ENCODE measurements around the gene NTPCR.
"Not testable (repeated sequence)": the region's sequence is repeated elsewhere in the genome, so short reads cannot be mapped to it uniquely, and the experiment has no call there.

The NTPCR gene

DNA sequence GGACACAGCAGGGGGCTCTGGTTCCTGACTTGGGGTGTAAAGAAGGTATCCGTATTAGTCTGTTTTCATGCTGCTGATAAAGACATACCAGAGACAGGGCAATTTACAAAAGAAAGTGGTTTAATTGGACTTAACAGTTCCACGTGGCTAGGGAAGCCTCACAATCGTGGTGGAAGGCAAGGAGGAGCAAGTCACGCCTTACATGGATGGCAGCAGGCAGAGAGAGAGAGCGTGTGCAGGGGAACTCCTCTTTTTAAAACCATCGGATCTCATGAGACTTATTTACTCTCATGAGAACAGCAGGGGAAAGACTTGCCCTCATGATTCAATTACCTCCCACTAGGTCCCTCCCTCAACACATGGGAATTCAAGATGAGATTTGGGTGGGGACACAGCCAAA is 23.2 kb upstream of the NTPCR start:
- DNase-seq (ENCODE audit: low spot score) = not testable (repeated sequence)

DNA sequence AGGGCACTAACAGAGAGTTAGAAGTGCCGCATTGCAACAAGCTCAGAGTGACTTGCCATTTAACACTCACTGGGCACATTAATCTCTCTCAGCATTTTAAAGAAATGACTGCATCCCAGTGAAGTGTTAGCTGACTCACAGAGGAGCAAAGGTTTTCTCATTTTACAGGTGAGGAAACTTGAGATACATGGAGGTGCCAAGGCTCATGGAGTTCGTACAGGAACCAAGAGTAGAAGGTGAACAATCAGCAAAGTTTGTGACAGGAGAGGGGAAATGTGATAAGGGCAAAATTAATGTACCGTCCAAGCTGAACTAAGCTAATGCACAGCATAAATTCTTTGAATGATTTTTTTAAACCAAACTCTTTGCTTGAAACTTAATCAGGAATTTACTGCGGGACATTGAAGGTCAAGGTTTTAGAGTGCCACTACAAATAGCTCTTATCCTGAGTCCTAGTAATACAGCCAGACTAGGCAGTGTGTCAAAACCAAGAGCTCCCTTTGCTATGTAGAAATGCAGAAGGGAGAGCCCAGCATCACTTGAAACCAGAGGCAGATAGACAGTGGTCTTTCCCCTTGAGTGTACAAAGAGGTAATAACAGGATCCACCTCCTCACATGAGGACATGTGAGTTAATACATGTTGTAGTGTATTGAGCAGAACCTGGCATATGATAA is 22.4 kb upstream of the NTPCR start:
- DNase-seq (ENCODE audit: low spot score) = no peak

DNA sequence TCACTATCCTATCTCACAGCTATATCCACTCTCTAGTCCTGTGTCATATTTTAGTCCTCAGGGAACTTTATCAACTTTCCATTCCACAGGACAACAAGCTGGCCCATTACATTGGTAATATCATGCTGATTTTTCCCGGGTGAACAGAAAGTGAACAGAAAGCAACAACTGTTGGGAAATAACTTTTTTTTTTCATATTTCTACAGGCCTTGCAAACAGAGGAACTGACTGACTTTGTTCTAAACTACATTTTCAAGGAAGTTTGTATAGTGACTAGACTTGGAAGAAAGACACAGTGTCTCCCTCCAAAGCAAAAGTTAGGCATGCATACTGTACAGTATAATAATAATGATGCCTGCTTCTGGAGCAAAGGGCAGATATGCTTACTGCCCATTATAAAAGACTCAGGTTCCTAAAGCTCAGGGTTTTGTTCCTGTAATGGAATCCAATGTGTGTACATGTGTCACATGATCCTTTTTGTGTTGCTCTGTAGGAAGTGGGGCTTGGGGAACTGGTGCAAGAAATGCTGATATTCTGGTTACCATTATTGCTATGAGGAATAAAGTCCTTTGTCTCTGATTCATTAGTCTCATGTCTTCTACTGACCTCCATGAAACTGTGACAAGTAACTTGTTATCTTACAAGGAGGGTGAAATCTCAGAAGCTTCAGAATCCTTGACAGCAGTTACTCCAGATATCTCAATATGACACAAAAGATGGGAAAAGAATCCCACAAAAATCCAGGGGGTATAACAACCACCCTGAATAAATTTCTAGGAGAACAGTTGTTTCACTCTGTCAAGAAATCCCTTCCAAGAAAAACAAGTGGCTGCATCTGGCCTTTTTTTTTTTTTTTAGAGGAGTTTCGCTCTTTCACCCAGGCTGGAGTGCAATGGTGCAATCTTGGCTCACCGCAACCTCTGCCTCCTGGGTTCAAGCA is 17.7 kb upstream of the NTPCR start:
- no peak for DNase-seq (ENCODE audit: low spot score)

DNA sequence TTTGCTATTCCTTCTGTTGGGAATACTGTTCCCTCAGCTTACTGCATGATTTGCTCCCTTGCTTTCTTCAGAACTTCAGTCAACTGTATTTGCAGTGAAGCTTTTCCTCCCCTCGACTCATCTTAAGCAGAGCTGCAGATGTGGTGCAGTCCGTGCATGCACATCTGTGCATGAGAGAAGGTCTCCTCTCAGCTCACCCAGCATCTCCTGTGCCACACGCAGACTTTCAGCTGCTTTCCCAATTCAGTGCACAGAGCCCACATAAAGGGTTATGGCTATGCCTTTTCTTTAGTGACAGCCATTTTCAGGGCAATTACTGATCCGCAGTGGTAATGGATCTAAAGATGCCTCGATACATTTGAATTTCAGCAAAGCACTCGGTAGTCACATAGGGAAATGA is 13.5 kb upstream of the NTPCR start:
- DNase-seq (ENCODE audit: low spot score) = no peak

DNA sequence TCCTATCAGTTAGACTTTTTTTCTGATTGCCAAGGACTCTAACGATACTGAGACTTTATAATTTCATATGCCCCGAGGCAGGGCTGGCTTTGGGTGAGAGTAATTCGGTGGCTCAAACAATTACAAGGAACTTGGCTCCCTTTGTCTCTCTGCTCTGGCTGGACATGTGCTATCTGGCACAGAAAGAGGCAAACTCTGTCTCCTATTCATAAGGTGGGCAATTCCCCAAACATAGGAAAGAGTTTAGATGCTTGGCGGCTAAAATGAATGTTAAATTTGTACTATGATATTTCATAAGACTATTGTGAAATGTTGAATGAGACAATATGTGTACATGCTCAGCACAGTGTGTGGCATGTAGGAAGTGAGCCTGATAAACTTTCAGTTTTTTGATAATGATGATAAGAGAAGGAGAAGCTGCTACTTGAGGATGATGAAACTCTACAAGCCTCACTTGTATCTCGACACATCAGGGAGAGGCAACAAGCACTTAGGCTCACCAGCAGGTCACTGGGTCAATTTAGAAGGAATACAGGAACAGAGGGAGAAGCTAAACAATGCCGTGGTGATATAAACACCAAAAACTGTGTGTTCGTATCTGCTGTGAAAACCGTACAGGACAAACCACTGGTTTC is 12.6 kb upstream of the NTPCR start:
- no peak for DNase-seq (ENCODE audit: low spot score)

DNA sequence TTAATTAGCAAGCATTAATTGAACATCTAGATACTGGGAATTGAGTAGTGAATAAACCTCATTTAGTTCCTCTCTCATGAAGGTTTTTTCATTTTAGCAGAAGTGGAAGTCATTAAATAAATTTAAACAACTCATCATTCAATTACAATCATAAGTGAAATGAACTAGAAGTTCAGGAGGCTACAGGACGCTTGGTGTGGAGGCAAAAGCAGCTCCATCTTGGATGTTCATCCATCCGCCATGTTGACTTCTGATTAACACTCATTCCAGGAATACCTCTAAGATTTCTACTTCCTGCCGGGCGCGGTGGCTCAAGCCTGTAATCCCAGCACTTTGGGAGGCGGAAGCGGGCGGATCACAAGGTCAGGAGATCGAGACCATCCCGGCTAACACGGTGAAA is 11.5 kb upstream of the NTPCR start:
- DNase-seq (ENCODE audit: low spot score) = no peak

DNA sequence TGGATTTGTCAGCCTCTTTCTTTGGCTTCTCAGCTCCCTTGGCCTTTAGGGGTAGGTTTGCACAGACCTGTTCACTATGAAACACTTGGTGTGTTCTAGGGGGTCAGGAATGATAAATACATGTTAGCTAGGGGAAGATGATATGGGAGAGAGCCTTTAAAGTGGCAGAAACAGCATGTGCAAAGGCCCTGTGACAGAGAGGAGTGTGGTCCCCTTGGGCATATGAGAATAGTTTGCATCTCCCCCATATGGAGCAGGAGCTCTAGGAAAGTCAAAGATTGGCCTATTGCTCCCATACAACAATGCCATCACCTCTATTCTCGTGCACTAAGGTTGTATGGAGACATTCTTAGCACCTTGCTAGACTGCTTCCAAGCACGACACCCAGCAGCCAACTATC is 10.7 kb upstream of the NTPCR start:
- no peak for DNase-seq (ENCODE audit: low spot score)

DNA sequence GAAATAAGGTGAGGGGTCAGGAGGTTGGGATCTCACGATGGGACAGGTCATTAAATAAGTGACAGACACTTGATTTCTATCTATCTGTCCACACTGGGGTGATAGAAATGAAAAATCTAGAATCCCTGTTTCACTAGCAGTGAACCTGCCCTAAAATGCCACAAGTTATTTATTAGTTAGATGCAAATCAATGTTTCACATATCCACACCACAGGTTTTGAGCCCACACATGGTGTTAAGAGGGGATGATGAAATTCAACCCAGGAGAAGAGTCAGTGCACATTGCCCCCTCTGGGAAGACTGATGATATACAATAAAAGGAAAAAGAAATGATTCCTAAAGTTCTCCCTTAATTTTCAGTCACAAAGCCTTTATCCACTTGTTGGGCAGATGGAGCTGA is 10.1 kb upstream of the NTPCR start:
- DNase-seq (ENCODE audit: low spot score) = no peak

DNA sequence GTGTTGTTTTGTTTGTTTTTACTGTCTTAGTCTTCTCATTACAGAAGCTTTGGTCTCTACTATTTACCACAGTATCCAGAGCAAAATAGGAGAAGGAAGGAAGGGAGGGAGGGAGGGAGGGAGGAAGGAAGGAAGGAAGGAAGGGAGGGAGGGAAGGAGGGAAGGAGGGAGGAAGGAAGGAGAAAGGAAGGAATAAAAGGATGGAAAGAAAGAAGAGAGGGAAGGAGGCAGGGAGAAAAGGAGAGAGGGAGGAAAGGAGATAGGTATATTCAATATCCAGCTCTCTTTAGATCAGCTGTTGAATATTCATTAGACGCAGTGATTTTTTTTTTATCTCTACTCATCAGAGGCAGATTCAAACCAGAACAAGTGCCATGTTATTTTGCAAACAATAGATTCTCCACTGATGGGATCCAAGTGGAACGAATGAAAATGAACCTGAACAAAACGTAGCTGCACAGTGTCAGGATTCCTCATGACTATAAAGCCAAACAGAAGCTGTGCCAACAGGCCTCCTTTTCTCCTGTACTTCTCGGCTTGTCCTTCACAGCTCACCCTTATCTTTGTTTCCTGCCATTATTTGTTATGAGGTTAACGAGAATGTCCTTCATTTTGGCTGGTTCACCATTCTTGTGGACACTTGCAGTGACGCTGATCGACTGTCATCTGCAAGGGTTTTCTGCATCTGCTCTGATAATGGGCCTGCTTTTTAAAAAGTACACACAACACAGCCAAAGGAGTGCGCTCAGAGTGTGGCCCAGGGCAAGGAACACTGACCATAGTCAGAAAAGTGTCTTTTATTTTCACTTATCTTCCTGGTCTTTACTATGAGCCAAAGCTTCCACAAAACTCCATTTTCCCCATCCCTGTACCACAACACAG is 7.8 kb upstream of the NTPCR start:
- no peak for DNase-seq (ENCODE audit: low spot score)

DNA sequence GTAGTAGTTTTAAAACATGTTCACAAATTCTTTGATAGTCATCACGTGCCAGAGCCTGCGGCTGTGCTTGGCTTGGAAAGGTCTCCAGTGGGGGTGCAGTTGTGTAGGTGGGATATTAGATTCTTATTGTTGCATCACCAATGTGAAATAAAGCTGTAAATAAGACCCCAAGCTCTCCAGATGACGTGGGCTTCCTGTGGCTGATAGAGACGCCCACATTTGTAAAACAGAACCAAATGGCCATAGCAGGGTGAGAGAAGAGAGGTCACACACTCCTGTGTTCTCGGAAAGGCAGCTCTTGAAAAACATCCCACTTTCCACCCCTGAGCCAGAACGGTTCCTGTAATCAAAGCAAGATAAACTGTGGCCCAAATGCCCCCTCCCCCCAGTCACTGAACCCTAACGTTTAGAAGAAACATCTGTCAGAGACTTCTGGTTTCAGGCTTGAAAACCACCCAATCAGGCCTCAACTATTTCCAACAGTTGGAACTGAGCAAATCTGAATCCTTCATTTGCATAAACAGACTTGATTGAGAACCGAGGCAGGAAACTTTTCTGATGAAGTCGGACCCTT is 6.6 kb upstream of the NTPCR start:
- DNase-seq (ENCODE audit: low spot score) = no peak

DNA sequence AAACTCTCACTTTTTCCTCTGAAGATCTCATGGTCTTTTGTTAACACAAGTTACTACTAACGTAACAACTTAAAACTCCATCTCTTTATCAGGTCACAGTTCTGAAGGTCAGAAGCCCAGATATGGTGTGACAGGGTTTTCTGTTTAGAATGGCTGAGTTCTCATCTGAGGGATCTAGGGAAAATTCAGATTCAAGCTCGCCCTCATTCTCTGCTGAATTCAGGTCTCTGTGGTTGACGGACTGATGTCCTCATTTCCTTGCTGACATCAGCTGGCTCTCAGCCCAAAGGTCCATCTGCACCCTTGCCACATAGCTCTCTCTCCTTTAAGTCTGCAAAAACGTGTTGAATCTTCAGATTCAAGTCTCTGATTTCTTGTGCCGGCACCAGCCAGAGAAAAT is 6.1 kb upstream of the NTPCR start:
- no peak for DNase-seq (ENCODE audit: low spot score)

DNA sequence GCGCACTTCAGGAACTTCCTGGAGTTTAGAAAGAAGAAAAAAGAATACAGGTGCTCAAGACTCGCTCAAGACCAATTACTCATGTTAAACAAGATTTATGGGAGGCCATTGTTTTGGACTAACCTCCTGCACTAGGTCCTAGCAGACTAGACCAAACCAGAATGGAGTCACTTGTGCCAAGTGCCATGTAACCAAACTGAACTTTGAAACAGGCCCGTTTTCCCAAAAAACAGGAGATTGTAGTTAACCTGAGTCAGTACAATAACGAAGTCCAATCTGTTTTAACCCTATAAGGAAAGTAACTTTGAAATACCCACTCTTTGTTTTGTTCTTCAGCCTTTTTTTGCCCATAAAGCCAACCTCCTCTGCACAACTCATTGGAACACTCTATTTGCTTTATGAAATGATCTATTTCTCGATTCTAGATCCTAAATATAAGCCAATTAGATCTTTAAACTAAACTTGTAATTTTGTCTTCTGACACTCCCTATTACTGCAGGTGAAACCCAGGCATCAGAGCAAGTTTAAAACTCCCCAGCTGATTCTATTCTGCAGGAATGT is 695 bp upstream of the NTPCR start:
- no peak for DNase-seq (ENCODE audit: low spot score)

DNA sequence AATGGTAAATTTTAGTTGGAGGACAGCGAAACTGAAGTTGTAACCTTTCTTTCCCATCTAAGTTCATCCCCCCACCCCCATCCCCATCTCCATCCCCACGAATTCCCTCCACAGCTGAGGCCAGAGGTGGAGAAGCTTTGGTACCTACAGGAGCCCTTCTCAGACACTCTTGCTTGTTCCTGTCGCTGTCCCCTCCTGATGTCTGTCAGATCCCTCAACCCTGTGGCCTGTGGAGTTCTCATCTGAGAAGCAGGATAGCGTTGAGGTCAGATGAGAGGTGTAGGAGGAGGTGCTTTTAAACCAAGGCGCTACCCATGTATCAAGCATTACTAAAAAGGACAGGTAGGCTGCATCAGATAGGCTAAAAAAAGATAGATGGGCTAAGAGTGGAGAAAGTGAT is 769 bp downstream of the NTPCR start:
- no peak for DNase-seq (ENCODE audit: low spot score)

DNA sequence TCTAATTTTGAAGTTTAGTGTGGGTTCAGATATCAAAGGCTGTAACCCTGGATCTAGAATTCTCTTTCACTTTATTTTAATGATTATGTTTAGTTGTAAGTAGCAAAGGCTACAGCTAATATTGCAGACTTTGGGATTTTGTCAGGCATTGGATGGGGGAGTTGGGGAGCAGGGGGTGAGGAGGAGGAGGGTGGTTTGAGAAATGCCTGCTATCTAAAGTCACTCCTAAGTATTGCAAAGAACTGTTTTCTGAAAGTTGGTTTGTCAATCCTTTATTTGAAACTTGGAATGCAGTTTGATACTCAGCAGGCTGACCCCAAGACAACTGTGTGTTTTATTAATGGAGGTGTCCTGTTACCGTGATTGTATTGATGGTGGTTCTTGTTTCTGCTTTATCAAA is 1.2 kb downstream of the NTPCR start:
- no peak for DNase-seq (ENCODE audit: low spot score)

DNA sequence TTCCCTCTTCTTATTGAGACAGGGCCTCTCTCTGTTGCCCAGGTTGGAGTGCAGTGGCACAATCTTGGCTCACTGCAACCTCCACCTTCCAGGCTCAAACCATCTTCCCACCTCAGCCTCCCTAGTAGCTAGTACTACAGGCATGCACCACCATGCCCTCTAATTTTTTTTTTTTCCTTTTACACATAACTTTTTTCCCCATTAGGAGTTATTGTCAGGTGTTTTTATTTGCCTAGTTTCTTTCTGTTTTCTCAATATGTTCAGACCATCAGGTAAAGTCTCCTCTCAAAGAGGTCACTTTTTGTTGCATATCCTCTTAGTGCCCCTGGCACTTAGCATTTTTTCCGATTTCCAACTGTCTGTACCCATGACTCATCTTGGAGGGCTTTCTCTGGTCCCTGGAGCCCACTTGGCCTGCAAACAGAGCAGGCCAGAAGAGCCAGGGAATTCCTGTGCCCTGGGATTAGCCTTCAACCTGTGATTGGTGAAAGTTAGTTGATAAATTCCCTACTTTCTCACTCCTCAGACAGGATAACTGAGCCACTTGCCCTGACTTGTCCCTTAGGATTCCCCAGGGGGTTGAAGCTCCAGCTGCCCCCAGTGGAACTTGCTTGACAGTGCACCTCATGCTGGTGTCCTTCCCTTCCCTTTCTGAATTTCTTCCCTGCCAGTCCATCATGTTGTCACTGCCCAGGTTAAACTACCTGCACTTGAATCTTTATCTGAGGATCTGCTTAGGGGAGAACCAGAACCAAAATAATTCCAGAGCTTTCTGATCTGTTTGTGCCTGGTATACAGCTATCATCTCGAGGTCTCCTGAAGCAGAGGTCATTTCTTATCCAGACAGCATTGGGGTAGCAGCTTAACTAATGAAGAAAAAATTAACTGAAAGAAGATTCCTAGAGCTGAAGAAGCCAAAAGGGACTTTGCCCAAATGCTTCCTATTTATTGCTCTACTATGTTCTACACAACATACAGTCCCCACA is 2.4 kb downstream of the NTPCR start:
- peak; percentile 45 for DNase-seq (ENCODE audit: low spot score)

DNA sequence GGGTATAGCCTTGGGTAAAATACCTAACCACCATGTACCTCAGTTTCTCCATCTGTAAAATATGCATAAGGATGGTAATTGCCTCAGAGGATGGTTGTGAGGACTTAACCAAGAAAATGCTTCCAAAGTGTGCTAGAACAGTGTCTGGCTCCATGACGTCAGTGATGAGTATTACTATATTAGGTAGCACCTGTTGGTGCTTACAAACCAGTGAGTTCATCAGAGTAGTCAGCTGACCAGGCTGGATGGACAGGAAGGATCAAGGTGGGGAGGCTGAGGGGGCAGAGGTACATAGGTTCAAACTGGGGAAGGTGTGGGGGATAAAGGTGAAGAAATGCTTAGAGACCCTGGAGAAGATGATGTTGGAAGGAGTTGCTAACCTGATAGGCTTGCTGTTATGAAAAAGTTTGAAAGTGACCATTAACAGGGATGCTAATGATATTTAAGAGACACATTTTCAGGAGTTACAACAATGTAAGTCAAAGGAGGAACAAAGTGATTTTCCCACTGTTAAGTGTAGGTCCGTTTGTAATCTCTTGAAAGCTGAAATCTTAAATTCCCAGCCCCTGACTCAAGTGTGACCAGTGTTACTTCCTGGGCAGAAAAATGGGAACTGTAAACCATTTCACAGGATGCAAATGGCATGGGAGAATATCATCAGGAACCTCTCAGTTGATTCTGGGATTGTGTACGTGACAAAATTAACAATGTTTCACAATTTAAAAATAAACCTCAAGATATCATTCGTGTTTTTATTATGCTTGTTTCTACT is 4.4 kb downstream of the NTPCR start:
- no peak for DNase-seq (ENCODE audit: low spot score)

DNA sequence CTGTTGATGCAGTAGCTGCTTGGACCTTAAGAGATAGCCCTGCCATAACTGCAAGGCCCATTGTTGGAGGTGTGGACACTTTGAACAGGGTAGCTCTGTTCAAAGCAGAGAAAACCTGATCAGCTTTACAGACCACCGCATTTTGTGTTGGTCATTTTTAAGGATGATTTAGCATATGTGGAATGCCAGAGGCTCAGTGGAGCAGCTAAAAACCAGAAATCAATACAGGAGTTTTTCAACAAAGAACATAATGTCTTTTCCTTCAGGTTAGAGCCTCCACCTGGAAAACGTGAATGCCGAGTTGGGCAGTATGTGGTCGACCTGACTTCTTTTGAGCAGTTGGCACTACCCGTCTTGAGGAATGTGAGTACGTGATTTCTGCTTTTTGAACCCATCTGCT is 5.7 kb downstream of the NTPCR start:
- no peak for DNase-seq (ENCODE audit: low spot score)

DNA sequence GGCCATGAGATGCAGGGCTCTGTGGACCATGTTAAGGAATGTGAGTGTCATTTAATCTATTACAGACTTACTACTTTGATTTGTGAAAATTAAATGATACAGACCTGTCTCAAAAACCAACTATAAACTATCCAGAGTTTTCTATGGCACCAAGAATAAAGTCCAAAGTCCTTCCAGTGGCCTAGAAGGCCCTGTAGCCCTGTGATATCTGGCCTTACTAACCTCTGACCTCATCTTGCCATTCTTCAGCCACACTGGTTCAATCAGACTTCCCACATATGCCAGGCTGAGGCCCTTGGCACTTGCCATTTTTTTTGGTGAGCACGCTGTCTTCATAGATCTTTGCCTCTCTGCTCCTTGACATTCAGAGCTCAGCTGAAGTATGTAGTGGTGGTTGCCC is 7.7 kb downstream of the NTPCR start:
- no peak for DNase-seq (ENCODE audit: low spot score)
